HEK293 (cell line): Measurements from ENCODE around the gene MARVELD1.

Source experiments
- FEZF1 ChIP-seq: fragments of 450-650 bp; formaldehyde crosslinking; IDR thresholded peaks from 2 replicates; pipeline ENCODE4 v1.5.1; 2016; ENCODE audit warnings: missing biosample characterization, missing genetic modification characterization
- GLIS2 ChIP-seq: fragments of 450-650 bp; formaldehyde crosslinking; IDR thresholded peaks from 2 replicates; pipeline ENCODE4 v1.5.1; 2016; ENCODE audit warnings: missing biosample characterization, missing genetic modification characterization
- KLF1 ChIP-seq: fragments of 450-650 bp; formaldehyde crosslinking; IDR thresholded peaks from 2 replicates; pipeline ENCODE4 v1.5.1; 2016; ENCODE audit warnings: missing biosample characterization, missing genetic modification characterization
- MEIS1 ChIP-seq: sonication (generic); formaldehyde crosslinking; IDR thresholded peaks from 2 replicates; pipeline ENCODE4 v1.8.1; 2022; ENCODE audit warnings: missing genetic modification reagents, mild to moderate bottlenecking, borderline replicate concordance
- OVOL3 ChIP-seq: fragments of 450-650 bp; formaldehyde crosslinking; IDR thresholded peaks from 2 replicates; pipeline ENCODE4 v1.5.1; 2016; ENCODE audit warnings: missing biosample characterization, missing genetic modification characterization
- RBAK ChIP-seq: fragments of 450-650 bp; formaldehyde crosslinking; IDR thresholded peaks from 2 replicates; pipeline ENCODE4 v1.5.1; 2016; ENCODE audit warnings: missing biosample characterization, missing genetic modification characterization
- SP2 ChIP-seq: fragments of 450-650 bp; formaldehyde crosslinking; IDR thresholded peaks from 2 replicates; pipeline ENCODE4 v1.5.1; 2016; ENCODE audit warnings: missing biosample characterization, missing genetic modification characterization
- SP3 ChIP-seq: fragments of 450-650 bp; formaldehyde crosslinking; IDR thresholded peaks from 2 replicates; pipeline ENCODE4 v1.5.1; 2016; ENCODE audit warnings: missing biosample characterization, missing genetic modification characterization
- SP7 ChIP-seq: fragments of 450-650 bp; formaldehyde crosslinking; IDR thresholded peaks from 2 replicates; pipeline ENCODE4 v1.5.1; 2016; ENCODE audit warnings: missing biosample characterization, missing genetic modification characterization
- TRIM28 ChIP-seq: IDR thresholded peaks from 2 replicates; pipeline ENCODE4 v1.6.1; 2011; ENCODE audit warnings: low read length, control low read depth, borderline replicate concordance
- YY1 ChIP-seq: fragments of 450-650 bp; formaldehyde crosslinking; IDR thresholded peaks from 2 replicates; pipeline ENCODE4 v1.5.1; 2018; ENCODE audit warnings: missing biosample characterization, missing genetic modification characterization
- ZBTB1 ChIP-seq: fragments of 450-650 bp; formaldehyde crosslinking; IDR thresholded peaks from 2 replicates; pipeline ENCODE4 v1.5.1; 2016; ENCODE audit warnings: missing biosample characterization, missing genetic modification characterization
- ZBTB48 ChIP-seq: fragments of 450-650 bp; formaldehyde crosslinking; IDR thresholded peaks from 2 replicates; pipeline ENCODE4 v1.5.1; 2016; ENCODE audit warnings: missing biosample characterization, missing genetic modification characterization
- ZEB2 ChIP-seq: fragments of 450-650 bp; formaldehyde crosslinking; IDR thresholded peaks from 2 replicates; pipeline ENCODE4 v1.5.1; 2016; ENCODE audit warnings: missing biosample characterization, missing genetic modification characterization
- ZFHX2 ChIP-seq: fragments of 450-650 bp; formaldehyde crosslinking; conservative IDR thresholded peaks from 2 replicates; pipeline ENCODE4 v1.5.1; 2016; ENCODE audit warnings: missing biosample characterization, missing genetic modification characterization
- ZIC2 ChIP-seq: fragments of 450-650 bp; formaldehyde crosslinking; IDR thresholded peaks from 2 replicates; pipeline ENCODE4 v1.5.1; 2016; ENCODE audit warnings: missing biosample characterization, missing genetic modification characterization
- ZNF112 ChIP-seq: fragments of 450-650 bp; formaldehyde crosslinking; IDR thresholded peaks from 2 replicates; pipeline ENCODE4 v1.5.0; 2017; ENCODE audit warnings: missing biosample characterization, missing genetic modification characterization
- ZNF121 ChIP-seq: fragments of 450-650 bp; formaldehyde crosslinking; IDR thresholded peaks from 2 replicates; pipeline ENCODE4 v1.5.1; 2016; ENCODE audit warnings: missing biosample characterization, missing genetic modification characterization
- ZNF138 ChIP-seq: fragments of 450-650 bp; formaldehyde crosslinking; IDR thresholded peaks from 2 replicates; pipeline ENCODE4 v1.5.1; 2016; ENCODE audit warnings: missing biosample characterization, missing genetic modification characterization, borderline replicate concordance
- ZNF169 ChIP-seq: fragments of 450-650 bp; formaldehyde crosslinking; IDR thresholded peaks from 2 replicates; pipeline ENCODE4 v1.5.1; 2016; ENCODE audit warnings: missing biosample characterization, missing genetic modification characterization
- ZNF211 ChIP-seq: fragments of 450-650 bp; formaldehyde crosslinking; IDR thresholded peaks from 2 replicates; pipeline ENCODE4 v1.5.1; 2016; ENCODE audit warnings: low read depth, missing biosample characterization, missing genetic modification characterization
- ZNF23 ChIP-seq: fragments of 450-650 bp; formaldehyde crosslinking; IDR thresholded peaks from 2 replicates; pipeline ENCODE4 v1.5.1; 2016; ENCODE audit warnings: missing biosample characterization, missing genetic modification characterization, borderline replicate concordance
- ZNF274 ChIP-seq, 2 experiments: fragments of 200-500 bp in 1 of 2; fragments of 450-650 bp in 1 of 2; sonication (Bioruptor generic) in 1 of 2; formaldehyde crosslinking in 1 of 2; IDR thresholded peaks; 2 replicates each; pipeline versions ENCODE4 v1.5.1 to v1.6.1; 2014 to 2016; ENCODE audit warnings: borderline replicate concordance in 1 of 2, inconsistent platforms in 1 of 2, low read length in 1 of 2, missing biosample characterization in 1 of 2, missing genetic modification characterization in 1 of 2
- ZNF292 ChIP-seq: fragments of 450-650 bp; formaldehyde crosslinking; IDR thresholded peaks from 2 replicates; pipeline ENCODE4 v1.5.1; 2016; ENCODE audit warnings: low read depth, missing biosample characterization, missing genetic modification characterization, borderline replicate concordance
- ZNF350 ChIP-seq: fragments of 450-650 bp; formaldehyde crosslinking; IDR thresholded peaks from 2 replicates; pipeline ENCODE4 v1.5.0; 2017; ENCODE audit warnings: missing biosample characterization, mild to moderate bottlenecking, missing genetic modification characterization
- ZNF48 ChIP-seq: fragments of 450-650 bp; formaldehyde crosslinking; IDR thresholded peaks from 2 replicates; pipeline ENCODE4 v1.5.1; 2016; ENCODE audit warnings: missing biosample characterization, missing genetic modification characterization
- ZNF585B ChIP-seq: fragments of 450-650 bp; formaldehyde crosslinking; IDR thresholded peaks from 2 replicates; pipeline ENCODE4 v1.5.1; 2016; ENCODE audit warnings: missing biosample characterization, missing genetic modification characterization
- ZNF76 ChIP-seq: fragments of 450-650 bp; formaldehyde crosslinking; IDR thresholded peaks from 2 replicates; pipeline ENCODE4; 2016; ENCODE audit warnings: low read depth, missing biosample characterization, missing genetic modification characterization, borderline replicate concordance
- ZNF768 ChIP-seq: fragments of 450-650 bp; formaldehyde crosslinking; IDR thresholded peaks from 2 replicates; pipeline ENCODE4 v1.5.1; 2018; ENCODE audit warnings: missing biosample characterization, mild to moderate bottlenecking, missing genetic modification characterization
- ZNF837 ChIP-seq: fragments of 450-650 bp; formaldehyde crosslinking; IDR thresholded peaks from 2 replicates; pipeline ENCODE4 v1.5.1; 2016; ENCODE audit warnings: missing biosample characterization, missing genetic modification characterization
- TF ChIP-seq, protein P1 (sequence below): fragments of 450-650 bp; formaldehyde crosslinking; IDR thresholded peaks from 2 replicates; pipeline ENCODE4 v1.5.1; 2016; ENCODE audit warnings: missing biosample characterization, missing genetic modification characterization
- TF ChIP-seq, protein P2 (sequence below): fragments of 450-650 bp; formaldehyde crosslinking; IDR thresholded peaks from 2 replicates; pipeline ENCODE4 v1.5.1; 2016; ENCODE audit warnings: missing biosample characterization, missing genetic modification characterization
- TF ChIP-seq, protein P3 (sequence below): fragments of 450-650 bp; formaldehyde crosslinking; IDR thresholded peaks from 2 replicates; pipeline ENCODE4 v1.5.1; 2016; ENCODE audit warnings: missing biosample characterization, missing genetic modification characterization
- TF ChIP-seq, protein P4 (sequence below): fragments of 450-650 bp; formaldehyde crosslinking; conservative IDR thresholded peaks from 2 replicates; pipeline ENCODE4 v1.5.1; 2016; ENCODE audit warnings: low read depth, missing biosample characterization, missing genetic modification characterization

MARVELD1 gene

DNA sequence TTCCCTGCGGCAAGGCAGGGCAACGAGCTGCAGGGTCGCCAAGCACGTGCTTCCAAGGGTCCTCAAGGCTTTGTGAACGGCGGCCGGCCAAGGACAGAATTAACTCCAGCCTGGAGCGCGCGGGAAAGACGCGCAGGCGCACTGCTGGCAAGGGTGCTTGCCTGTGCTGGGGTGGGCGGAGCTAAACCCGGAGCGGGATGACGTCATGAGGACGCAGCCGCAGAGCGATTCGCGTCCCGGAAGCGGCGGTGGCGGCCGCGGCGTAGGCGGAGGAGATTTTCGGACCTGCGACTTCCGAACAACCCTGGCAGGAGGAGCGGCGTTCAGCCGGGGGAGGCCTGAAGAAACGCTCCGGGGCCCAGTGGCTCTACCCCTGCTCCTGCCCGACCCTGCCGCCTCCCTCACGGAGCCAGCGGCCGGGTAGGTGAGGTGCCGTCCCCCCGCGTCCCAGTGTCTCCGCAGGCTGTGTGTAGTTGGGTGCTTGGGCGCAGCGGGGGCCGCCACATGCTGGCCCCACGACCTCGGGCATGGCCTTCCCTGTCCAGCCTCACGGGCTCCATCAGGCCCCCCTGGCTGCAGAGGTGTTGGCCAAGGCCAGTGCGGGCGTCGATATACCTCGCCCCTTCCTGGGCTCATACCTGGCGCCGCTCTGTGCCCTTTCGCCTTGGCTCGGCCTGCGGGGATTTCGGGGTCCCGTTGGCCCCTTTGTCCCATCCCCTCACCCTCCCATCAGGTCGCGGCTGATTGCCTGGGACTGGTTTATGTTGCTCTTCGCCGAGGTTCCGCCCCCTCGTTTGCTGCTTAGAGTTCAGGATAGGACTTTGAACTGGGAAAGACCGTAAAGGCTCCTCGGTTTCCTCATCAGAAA lies 23.6 kb downstream of the MARVELD1 start, which contains the start of gene ZFYVE27 (continued):
- TF ChIP-seq ZEB2 (tag by site-specific recombination) (peak; percentile 71), ZIC2 (tag by site-specific recombination) (peak; percentile 79), MEIS1 (CRISPR knock-in tag) (no peak), ZNF768 (no peak), ZNF112 (tag by site-specific recombination) (no peak), ZBTB48 (tag by site-specific recombination) (peak; percentile 66; the same call in 1 of the 2 replicates), SP3 (tag by site-specific recombination) (peak; percentile 73), ZNF169 (tag by site-specific recombination) (no peak), RBAK (tag by site-specific recombination) (no peak), GLIS2 (peak; percentile 61), ZNF121 (no peak), OVOL3 (tag by site-specific recombination) (peak; percentile 22; the same call in 1 of the 2 replicates), FEZF1 (no peak), YY1 (no peak), ZFHX2 (tag by site-specific recombination) (peak; percentile 86), ZNF292 (tag by site-specific recombination) (no peak), ZNF76 (tag by site-specific recombination) (peak; percentile 38; the same call in 1 of the 2 replicates), ZNF350 (tag by site-specific recombination) (no peak), SP7 (tag by site-specific recombination) (peak; percentile 68), ZNF274 (IDR thresholded peaks at IDR 0.05; ENCODE audit: low read length) (no peak), ZNF274 (tag by site-specific recombination; IDR thresholded peaks at IDR 0.05; ENCODE audit: borderline replicate concordance) (no peak), ZNF837 (tag by site-specific recombination) (0 out of 2 replicates have a peak, but pooled peaks have one; percentile 60), KLF1 (tag by site-specific recombination) (no peak), ZNF23 (tag by site-specific recombination) (no peak), ZNF585B (tag by site-specific recombination) (no peak), ZBTB1 (no peak), SP2 (peak; percentile 71), ZNF48 (tag by site-specific recombination) (no peak), ZNF211 (tag by site-specific recombination) (no peak), TRIM28 (no peak; the same call in 1 of the 2 replicates), ZNF138 (tag by site-specific recombination) (no peak)
- TF ChIP-seq, protein P1, sequence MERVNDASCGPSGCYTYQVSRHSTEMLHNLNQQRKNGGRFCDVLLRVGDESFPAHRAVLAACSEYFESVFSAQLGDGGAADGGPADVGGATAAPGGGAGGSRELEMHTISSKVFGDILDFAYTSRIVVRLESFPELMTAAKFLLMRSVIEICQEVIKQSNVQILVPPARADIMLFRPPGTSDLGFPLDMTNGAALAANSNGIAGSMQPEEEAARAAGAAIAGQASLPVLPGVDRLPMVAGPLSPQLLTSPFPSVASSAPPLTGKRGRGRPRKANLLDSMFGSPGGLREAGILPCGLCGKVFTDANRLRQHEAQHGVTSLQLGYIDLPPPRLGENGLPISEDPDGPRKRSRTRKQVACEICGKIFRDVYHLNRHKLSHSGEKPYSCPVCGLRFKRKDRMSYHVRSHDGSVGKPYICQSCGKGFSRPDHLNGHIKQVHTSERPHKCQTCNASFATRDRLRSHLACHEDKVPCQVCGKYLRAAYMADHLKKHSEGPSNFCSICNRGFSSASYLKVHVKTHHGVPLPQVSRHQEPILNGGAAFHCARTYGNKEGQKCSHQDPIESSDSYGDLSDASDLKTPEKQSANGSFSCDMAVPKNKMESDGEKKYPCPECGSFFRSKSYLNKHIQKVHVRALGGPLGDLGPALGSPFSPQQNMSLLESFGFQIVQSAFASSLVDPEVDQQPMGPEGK (tag by site-specific recombination) = peak; percentile 82; the same call in 1 of the 2 replicates
- TF ChIP-seq, protein P2, sequence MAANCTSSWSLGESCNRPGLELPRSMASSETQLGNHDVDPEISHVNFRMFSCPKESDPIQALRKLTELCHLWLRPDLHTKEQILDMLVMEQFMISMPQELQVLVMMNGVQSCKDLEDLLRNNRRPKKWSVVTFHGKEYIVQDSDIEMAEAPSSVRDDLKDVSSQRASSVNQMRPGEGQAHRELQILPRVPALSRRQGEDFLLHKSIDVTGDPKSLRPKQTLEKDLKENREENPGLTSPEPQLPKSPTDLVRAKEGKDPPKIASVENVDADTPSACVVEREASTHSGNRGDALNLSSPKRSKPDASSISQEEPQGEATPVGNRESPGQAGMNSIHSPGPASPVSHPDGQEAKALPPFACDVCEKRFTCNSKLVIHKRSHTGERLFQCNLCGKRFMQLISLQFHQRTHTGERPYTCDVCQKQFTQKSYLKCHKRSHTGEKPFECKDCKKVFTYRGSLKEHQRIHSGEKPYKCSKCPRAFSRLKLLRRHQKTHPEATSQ = peak; percentile 43; the same call in 1 of the 2 replicates
- TF ChIP-seq, protein P3, sequence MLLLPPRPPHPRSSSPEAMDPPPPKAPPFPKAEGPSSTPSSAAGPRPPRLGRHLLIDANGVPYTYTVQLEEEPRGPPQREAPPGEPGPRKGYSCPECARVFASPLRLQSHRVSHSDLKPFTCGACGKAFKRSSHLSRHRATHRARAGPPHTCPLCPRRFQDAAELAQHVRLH = peak; percentile 48
- TF ChIP-seq, protein P4, sequence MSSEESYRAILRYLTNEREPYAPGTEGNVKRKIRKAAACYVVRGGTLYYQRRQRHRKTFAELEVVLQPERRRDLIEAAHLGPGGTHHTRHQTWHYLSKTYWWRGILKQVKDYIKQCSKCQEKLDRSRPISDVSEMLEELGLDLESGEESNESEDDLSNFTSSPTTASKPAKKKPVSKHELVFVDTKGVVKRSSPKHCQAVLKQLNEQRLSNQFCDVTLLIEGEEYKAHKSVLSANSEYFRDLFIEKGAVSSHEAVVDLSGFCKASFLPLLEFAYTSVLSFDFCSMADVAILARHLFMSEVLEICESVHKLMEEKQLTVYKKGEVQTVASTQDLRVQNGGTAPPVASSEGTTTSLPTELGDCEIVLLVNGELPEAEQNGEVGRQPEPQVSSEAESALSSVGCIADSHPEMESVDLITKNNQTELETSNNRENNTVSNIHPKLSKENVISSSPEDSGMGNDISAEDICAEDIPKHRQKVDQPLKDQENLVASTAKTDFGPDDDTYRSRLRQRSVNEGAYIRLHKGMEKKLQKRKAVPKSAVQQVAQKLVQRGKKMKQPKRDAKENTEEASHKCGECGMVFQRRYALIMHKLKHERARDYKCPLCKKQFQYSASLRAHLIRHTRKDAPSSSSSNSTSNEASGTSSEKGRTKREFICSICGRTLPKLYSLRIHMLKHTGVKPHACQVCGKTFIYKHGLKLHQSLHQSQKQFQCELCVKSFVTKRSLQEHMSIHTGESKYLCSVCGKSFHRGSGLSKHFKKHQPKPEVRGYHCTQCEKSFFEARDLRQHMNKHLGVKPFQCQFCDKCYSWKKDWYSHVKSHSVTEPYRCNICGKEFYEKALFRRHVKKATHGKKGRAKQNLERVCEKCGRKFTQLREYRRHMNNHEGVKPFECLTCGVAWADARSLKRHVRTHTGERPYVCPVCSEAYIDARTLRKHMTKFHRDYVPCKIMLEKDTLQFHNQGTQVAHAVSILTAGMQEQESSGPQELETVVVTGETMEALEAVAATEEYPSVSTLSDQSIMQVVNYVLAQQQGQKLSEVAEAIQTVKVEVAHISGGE = peak; percentile 57; the same call in 1 of the 2 replicates
